ENCODE measurements around the gene SERP2.

SERP2 gene

DNA sequence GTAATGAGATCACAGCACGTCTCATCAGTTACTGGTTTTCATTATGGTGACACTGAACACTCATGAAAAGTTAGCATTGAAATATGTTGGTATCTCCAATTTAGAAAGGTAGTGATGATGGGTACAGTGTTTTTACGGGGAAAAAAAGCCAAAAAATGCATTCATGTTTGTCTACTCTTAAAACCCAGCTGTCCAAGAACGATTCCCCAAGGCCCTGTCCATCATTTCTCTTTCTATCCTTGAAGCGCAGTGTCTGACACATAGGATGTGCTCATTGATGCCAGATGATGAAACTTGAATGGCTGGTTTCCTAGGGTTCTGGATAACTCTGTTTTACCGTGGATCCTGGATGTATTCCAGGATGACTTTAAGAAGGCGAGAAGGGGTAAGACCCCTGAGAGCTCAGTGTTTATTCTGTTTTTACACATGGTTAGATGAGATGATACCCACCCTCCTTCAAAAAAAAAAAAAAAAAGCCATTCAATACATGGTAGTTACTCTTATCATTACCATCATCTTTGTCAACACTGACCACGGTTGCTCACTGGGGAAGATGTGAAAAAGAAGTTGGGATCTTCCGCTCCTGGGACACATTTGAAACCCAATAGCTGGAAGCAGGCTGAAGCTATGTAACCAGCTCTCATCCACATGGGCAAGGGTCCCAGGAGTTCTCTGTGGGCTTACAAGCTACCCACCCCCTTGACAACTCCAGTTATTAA, 22.5 kb downstream of the SERP2 start:
- Histone ChIP-seq H3K27me3 (ENCODE audit: control insufficient read depth, insufficient read depth, low read length) (no peaks in the 10 kb centered on the region), H3K36me3 (ENCODE audit: control insufficient read depth, insufficient read depth, low read length) (no peaks in the 10 kb centered on the region), H3K9me3 (ENCODE audit: control insufficient read depth, low read length) (no peaks in the 10 kb centered on the region), H3K4me1 (ENCODE audit: control insufficient read depth, insufficient read depth, low read length) (no peaks in the 10 kb centered on the region), H3K4me3 (ENCODE audit: low read length) (no peak overlapping the region), H3K9ac (ENCODE audit: low read length) (no peak overlapping the region)

DNA sequence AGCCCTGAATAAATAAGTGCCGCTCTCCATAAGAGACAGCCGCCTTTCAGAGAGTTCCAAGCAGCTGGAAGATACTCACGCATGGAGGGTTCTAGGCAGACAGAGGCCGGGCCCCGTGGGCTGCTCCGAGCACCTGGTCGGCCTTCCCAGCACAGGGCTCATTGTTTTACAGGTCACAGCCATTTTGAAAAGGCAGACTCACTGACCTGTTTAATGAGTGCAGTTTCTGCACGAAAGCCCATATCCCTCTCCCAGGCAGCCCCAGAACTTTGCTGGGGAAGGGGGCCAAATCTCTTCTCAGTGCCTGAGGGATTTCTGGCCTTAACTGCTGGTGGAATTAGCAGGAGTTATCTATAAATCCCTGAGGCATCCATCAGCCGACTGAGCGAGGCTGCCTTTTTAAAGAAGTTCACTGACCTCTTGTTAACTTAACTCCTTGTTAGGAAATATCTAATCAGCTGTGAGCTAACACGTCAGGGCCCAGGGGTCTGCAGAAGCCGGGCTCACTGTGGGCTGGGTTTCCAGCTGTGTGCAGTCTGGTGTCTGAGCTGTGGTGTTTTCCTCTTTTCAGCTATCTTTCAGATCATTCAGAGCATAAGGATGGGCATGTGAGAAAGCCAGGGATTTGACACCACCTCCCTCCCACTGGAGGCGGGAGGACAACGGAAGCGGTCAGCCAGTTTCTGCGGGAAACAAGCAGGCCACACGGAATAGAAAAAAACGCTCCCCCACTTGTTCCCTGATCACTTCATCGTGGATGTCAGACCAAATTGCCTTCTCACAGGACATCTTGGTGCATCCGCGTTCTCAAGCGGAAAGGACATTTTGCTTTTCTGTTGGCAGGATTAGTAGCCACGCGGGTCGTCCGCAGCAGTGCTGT, 23.3 kb downstream of the SERP2 start:
- Histone ChIP-seq H3K9ac (ENCODE audit: low read length) (no peak overlapping the region), H3K36me3 (ENCODE audit: control insufficient read depth, insufficient read depth, low read length) (no peaks in the 10 kb centered on the region), H3K4me1 (ENCODE audit: control insufficient read depth, insufficient read depth, low read length) (no peaks in the 10 kb centered on the region), H3K27me3 (ENCODE audit: control insufficient read depth, insufficient read depth, low read length) (no peaks in the 10 kb centered on the region), H3K4me3 (ENCODE audit: low read length) (no peak overlapping the region), H3K9me3 (ENCODE audit: control insufficient read depth, low read length) (no peaks in the 10 kb centered on the region)

DNA sequence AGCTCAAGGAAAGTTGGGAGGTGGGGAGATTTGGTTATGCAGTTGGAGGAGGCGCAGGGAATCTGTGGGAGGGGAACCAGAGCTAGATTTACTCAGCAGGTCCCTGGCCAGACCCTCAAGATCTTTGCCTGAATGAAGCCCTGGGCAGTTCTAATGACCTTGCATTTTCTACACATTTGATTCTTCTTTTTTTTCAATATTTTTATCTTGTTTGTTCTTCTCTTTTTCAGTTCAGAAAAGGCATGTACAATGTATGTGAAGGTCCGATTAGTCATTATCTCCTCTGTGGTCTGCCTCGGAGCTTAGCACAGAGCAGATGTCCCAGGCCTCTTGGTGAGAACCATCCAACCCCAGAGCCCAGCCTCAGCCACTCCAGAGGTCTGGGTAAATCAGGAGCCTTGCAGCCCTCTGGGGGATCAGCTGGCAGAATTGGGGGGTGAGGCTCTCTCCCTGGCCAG, 24.2 kb downstream of the SERP2 start:
- Histone ChIP-seq H3K27me3 (ENCODE audit: control insufficient read depth, insufficient read depth, low read length) (no peaks in the 10 kb centered on the region), H3K9ac (ENCODE audit: low read length) (no peak overlapping the region), H3K4me3 (ENCODE audit: low read length) (no peak overlapping the region)

DNA sequence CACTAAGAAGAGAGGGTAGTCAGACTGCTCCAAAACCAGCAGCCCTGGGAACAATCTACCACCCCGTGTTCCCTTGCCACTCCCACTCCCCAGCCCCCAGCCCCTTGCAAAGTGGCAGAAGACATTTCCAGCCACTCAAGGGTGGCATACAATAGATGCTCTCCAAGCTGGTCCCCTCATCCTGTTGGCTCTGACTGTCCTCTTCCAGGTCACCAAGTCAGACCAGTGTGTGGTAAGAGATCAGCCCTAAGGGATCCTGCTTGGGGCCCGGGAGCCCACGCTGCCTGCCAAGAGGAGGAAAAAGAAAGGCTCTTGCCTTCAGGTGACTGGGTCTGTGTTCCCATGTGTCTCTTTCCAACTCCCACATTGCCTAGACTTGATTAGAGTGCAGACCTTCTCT, 25.0 kb downstream of the SERP2 start:
- no peak overlapping the region for H3K4me3 ChIP-seq (ENCODE audit: low read length)
- peaks cover 14% of the 10 kb centered on the region for H3K4me1 ChIP-seq (ENCODE audit: control insufficient read depth, insufficient read depth, low read length)
- no peaks in the 10 kb centered on the region for H3K36me3 ChIP-seq (ENCODE audit: control insufficient read depth, insufficient read depth, low read length)
- H3K27me3 ChIP-seq (ENCODE audit: control insufficient read depth, insufficient read depth, low read length), result no peaks in the 10 kb centered on the region
- no peak overlapping the region for H3K9ac ChIP-seq (ENCODE audit: low read length)
- no peaks in the 10 kb centered on the region for H3K9me3 ChIP-seq (ENCODE audit: control insufficient read depth, low read length)

More for the DNA sequence above, 24.2 kb downstream of the SERP2 start:
- no peaks in the 10 kb centered on the region for H3K36me3 ChIP-seq (ENCODE audit: control insufficient read depth, insufficient read depth, low read length)
- no peaks in the 10 kb centered on the region for H3K9me3 ChIP-seq (ENCODE audit: control insufficient read depth, low read length)
- H3K4me1 ChIP-seq (ENCODE audit: control insufficient read depth, insufficient read depth, low read length), result peaks cover 6% of the 10 kb centered on the region

DNA sequence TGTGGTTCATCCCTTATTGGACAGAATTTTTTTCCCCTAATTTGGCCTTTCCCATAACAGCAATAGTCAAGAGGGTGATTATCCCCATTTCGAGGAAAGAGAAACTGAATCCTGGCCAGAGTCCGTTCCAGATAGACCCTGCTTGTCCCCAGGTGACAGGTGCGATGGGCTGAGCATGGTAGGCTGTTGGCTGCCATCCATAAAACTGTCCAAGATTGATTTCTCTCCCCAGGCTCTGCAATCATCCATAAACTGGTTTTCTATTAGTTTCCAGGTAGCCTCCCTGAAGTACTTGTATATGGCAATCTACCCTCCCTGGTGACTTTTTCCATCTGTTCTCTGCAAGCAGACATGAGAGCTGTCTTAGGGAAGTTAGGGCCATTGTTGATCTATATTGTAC, 25.4 kb downstream of the SERP2 start:
- Histone ChIP-seq H3K27me3 (ENCODE audit: control insufficient read depth, insufficient read depth, low read length) (no peaks in the 10 kb centered on the region), H3K4me3 (ENCODE audit: low read length) (no peak overlapping the region), H3K4me1 (ENCODE audit: control insufficient read depth, insufficient read depth, low read length) (peaks cover 19% of the 10 kb centered on the region), H3K9ac (ENCODE audit: low read length) (no peak overlapping the region), H3K36me3 (ENCODE audit: control insufficient read depth, insufficient read depth, low read length) (no peaks in the 10 kb centered on the region), H3K9me3 (ENCODE audit: control insufficient read depth, low read length) (no peaks in the 10 kb centered on the region)

DNA sequence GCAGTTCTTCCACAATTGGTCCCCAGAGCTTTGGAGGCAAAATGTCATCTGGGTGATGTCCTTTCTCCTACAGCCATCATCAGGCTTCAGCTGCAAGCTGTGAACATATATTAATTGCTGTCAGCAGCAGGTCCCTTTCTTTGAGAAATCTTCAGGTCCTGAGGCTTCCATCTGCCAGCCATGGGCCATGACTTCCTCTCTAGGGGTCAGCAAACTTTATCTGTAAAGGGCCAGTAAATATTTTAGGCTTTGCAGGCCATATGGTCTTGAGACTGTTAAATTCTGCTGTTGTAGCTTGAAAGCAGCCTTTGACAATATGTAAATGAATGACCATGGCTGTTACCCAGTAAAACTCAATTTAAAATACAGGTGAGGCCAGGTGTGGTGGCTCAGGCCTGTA, 27.1 kb downstream of the SERP2 start:
- no peak overlapping the region for H3K9ac ChIP-seq (ENCODE audit: low read length)
- no peaks in the 10 kb centered on the region for H3K36me3 ChIP-seq (ENCODE audit: control insufficient read depth, insufficient read depth, low read length)
- no peaks in the 10 kb centered on the region for H3K9me3 ChIP-seq (ENCODE audit: control insufficient read depth, low read length)
- H3K4me1 ChIP-seq (ENCODE audit: control insufficient read depth, insufficient read depth, low read length), result peaks cover 33% of the 10 kb centered on the region
- H3K27me3 ChIP-seq (ENCODE audit: control insufficient read depth, insufficient read depth, low read length), result no peaks in the 10 kb centered on the region
- H3K4me3 ChIP-seq (ENCODE audit: low read length), result no peak overlapping the region

DNA sequence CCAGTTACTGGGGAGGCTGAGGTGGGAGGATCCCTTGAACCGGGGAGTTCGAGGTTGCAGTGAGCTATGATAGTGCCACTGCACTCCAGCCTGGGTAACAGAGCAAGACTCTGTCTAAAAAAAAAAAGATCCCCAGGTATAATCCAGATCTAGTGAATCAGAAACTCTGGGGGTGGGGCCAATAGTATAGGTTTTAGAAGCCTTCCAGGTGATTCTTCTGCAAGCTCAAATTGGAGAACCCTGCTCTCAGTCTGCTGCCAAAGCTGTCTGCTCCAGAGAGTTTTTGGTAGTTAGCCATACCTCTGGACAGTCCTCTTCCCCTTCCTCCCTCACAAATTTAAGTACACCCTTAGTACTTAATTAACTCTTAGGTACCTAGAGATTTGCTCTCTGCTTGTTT, 28.0 kb downstream of the SERP2 start:
- H3K9ac ChIP-seq (ENCODE audit: low read length), result no peak overlapping the region
- peaks cover 41% of the 10 kb centered on the region for H3K4me1 ChIP-seq (ENCODE audit: control insufficient read depth, insufficient read depth, low read length)
- no peak overlapping the region for H3K4me3 ChIP-seq (ENCODE audit: low read length)
- H3K9me3 ChIP-seq (ENCODE audit: control insufficient read depth, low read length), result no peaks in the 10 kb centered on the region
- H3K27me3 ChIP-seq (ENCODE audit: control insufficient read depth, insufficient read depth, low read length), result no peaks in the 10 kb centered on the region
- no peaks in the 10 kb centered on the region for H3K36me3 ChIP-seq (ENCODE audit: control insufficient read depth, insufficient read depth, low read length)

DNA sequence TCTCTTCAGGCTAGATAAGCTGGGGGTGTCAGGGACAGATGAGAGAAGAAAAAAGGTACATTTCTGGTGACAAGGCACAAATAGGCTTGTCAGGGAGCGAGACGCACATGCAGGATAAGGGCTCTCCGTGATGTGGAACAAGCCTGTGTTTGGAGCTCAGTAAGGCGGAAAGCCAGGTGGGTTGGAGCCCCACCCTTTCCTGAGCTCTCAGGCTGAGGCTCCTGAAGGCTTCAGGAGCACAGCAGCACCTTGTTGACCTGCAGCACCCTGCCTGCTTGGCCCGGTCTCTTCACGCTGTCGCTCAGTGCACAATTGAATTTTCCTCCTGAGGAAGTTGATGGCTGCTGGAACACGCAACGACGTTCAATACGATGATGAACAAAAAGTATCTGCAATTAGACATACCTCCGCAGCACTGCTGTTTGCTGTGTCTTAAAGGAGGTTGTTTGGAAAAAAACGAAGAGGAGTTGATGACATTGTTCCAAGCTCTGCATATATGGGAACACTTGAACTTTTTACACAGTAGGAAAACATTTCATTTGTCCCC, 29.3 kb downstream of the SERP2 start:
- Histone ChIP-seq H3K4me1 (ENCODE audit: control insufficient read depth, insufficient read depth, low read length) (peaks cover 41% of the 10 kb centered on the region), H3K27me3 (ENCODE audit: control insufficient read depth, insufficient read depth, low read length) (no peaks in the 10 kb centered on the region), H3K4me3 (ENCODE audit: low read length) (no peak overlapping the region), H3K36me3 (ENCODE audit: control insufficient read depth, insufficient read depth, low read length) (no peaks in the 10 kb centered on the region), H3K9ac (ENCODE audit: low read length) (no peak overlapping the region), H3K9me3 (ENCODE audit: control insufficient read depth, low read length) (no peaks in the 10 kb centered on the region)

DNA sequence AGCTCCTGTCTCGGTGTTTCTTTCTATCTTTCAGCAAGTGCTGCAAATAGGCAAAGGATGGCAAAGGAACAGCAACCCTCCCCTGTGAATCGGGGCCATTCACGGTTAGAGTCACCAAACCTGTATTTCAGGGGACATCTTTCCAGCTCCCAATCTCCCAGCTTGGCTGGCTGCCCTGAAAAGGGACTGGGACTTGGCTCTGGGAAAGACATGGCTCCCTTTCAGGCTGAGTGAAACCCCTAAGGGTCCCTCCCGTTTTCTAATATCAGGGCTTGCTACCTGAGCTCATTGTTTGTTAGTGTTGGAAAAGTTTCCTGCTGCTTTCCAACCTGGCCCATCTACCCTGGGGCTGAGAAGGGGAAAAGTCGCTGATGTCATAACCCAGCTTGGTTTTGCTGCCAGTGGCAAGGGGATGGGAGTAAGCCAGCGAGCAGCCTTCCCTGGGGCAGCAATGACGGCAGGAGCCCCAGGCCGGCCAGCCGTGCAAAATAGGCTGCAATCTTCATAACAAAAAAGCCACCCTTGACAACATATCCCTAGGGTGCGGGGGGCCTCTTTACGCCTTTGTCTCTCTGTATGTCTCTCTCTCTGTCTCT, 29.9 kb downstream of the SERP2 start:
- no peak overlapping the region for H3K9ac ChIP-seq (ENCODE audit: low read length)
- no peaks in the 10 kb centered on the region for H3K27me3 ChIP-seq (ENCODE audit: control insufficient read depth, insufficient read depth, low read length)
- no peak overlapping the region for H3K4me3 ChIP-seq (ENCODE audit: low read length)
- no peaks in the 10 kb centered on the region for H3K9me3 ChIP-seq (ENCODE audit: control insufficient read depth, low read length)
- H3K36me3 ChIP-seq (ENCODE audit: control insufficient read depth, insufficient read depth, low read length), result no peaks in the 10 kb centered on the region
- peaks cover 41% of the 10 kb centered on the region for H3K4me1 ChIP-seq (ENCODE audit: control insufficient read depth, insufficient read depth, low read length)

DNA sequence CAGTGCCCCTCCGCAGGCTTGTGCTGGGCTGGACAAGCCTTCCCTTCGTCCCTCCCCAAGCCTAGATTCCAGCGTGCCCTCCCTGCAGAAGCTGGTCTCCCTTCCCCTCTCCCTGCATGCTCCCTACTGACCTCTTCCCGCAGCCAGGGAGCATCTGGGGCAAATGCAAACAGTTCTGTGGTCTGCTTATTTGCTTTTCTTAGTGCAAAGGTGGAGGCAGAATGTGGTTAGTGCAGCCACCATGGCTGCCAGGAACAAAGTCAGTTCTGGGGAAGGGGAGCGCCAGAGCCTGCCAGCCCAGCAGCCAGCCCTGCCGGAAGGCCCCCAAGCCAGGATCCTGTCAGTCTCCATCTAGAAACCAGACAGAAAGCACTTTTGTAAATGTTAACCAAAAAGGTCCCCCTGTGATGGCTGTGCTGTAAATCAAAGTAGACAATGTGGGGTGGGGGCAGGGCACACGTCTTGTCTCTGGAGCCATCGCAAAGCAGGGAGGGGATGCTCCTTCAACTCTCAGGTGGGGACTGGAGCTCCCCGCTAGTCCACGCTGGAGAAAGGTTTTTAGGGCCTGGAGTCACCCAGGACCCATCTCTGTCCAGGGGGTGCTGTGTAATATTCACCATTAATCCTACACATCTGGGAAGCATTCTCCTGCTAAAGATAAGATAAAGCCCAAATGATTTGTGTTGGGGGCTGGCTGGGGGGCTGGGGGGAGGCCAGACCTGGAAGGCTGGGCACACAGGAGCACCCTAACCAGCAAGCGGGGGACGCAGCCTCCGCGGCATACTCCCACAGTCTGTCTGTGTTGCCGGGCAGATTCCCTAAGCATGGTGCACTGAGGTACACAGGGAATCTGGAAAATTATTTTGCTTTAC, 30.9 kb downstream of the SERP2 start:
- peak overlapping the region; percentile 79 for H3K9ac ChIP-seq (ENCODE audit: low read length)
- H3K9me3 ChIP-seq (ENCODE audit: control insufficient read depth, low read length), result no peaks in the 10 kb centered on the region
- H3K4me1 ChIP-seq (ENCODE audit: control insufficient read depth, insufficient read depth, low read length), result peaks cover 41% of the 10 kb centered on the region
- peak overlapping the region; percentile 3 for H3K4me3 ChIP-seq (ENCODE audit: low read length)
- H3K36me3 ChIP-seq (ENCODE audit: control insufficient read depth, insufficient read depth, low read length), result no peaks in the 10 kb centered on the region
- no peaks in the 10 kb centered on the region for H3K27me3 ChIP-seq (ENCODE audit: control insufficient read depth, insufficient read depth, low read length)

DNA sequence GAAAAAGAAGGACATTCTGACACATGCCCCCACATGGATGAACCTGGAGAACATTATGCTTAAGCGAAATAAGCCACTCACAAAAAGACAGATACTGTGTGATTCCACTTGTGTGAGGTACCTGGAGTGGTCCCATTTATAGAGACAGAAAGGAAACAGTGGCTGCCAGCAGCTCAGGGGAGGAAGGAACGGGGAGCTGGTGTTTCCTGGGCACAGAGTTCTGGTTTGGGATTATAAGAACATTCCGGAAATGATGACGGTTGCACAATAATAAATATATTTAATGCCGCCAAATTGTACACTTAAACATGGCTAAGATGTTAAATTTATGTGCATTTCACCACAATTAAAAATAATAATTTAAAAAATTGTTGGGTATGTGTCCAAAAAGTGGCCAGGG, 33.0 kb downstream of the SERP2 start:
- no peaks in the 10 kb centered on the region for H3K9me3 ChIP-seq (ENCODE audit: control insufficient read depth, low read length)
- no peak overlapping the region for H3K4me3 ChIP-seq (ENCODE audit: low read length)
- H3K9ac ChIP-seq (ENCODE audit: low read length), result no peak overlapping the region
- H3K27me3 ChIP-seq (ENCODE audit: control insufficient read depth, insufficient read depth, low read length), result no peaks in the 10 kb centered on the region
- peaks cover 41% of the 10 kb centered on the region for H3K4me1 ChIP-seq (ENCODE audit: control insufficient read depth, insufficient read depth, low read length)
- H3K36me3 ChIP-seq (ENCODE audit: control insufficient read depth, insufficient read depth, low read length), result no peaks in the 10 kb centered on the region

Data from mucosa of stomach (tissue), 1 donor.